ENCODE results near the gene EML6. TPM values are rescaled to one million over a fixed set of nuclear protein-coding genes. Genes with fewer than 3 reads are reported as not detected.

EML6 gene
- total RNA-seq, 1 donor from 2014 or later = 0.44 TPM

DNA sequence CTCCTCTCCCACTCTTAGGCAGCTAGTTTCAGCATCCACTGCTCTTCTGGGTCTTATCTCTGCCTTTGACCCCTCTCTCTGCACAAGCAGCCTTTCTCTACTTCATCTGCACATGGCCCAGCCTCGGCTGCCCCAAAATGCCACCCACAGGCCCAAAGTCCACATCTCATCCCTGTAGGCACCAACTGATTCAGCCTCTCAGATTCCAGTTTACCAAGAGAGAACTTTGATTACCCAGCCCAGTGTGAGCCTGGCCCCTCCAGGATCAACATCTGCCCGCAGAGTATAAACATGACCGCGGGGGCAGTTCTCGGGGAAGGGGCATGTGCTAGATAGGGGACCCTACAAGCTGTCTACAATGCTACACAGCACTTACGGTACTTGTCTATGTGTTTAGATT lies 185.1 kb downstream of the EML6 start:
- intact Hi-C loops (cut with micrococcal nuclease) = no loop called here
- Mint-ChIP-seq H3K4me1 (ENCODE audit: low read depth) (peaks cover 12% of the 10 kb centered on the region), H3K4me3 (no peak overlapping the region), H3K27me3 (ENCODE audit: insufficient read depth) (peaks cover 6% of the 10 kb centered on the region), H3K9me3 (no peaks in the 10 kb centered on the region), H3K27ac (no peak overlapping the region), H3K36me3 (ENCODE audit: low read depth) (no peaks in the 10 kb centered on the region)
- DNase-seq (ENCODE audit: low spot score) = no peak

DNA sequence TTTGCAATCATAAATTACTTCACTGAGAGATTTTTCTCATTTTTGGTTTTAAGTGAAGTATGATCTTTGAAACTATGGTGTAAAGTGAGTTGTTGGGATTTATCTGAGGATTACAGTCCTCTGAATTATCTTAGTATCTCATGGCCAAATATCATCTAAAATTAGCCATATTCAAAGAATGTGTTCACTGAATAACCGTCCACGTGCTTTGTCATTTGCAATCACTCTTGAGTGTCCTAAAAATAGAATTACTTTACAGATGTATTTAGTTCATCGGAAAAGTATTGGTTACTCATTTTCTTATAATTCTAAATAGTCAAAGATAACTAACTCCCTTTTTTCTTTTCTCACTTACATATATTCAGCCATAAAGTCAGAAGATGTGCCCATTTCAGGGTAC lies 185.5 kb downstream of the EML6 start:
- no peak for DNase-seq (ENCODE audit: low spot score)
- Mint-ChIP-seq H3K36me3 (ENCODE audit: low read depth) (no peaks in the 10 kb centered on the region), H3K4me1 (ENCODE audit: low read depth) (peaks cover 8% of the 10 kb centered on the region), H3K27ac (no peak overlapping the region), H3K4me3 (no peak overlapping the region), H3K27me3 (ENCODE audit: insufficient read depth) (peaks cover 6% of the 10 kb centered on the region), H3K9me3 (no peaks in the 10 kb centered on the region)
- intact Hi-C loops (cut with micrococcal nuclease) = no loop called here

DNA sequence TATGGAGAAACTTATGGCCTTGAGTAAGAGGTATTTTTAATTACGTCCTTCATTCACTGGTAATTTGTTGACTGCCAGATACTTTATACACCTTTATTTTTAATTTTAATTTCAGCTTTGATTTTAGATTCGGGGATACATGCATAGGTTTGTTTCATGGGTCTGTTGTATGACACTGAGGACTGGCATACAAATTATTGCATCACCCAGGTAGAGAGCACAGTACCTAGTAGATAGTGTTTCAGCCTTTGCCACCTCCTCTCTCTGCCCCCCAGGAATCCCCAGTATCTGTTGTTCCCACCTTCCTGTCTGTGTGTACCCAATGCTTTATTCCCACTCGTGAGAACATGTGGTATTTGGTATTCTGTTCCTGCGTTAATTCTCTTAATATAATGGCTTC lies 188.8 kb downstream of the EML6 start:
- H3K27ac Mint-ChIP-seq = no peak overlapping the region

DNA sequence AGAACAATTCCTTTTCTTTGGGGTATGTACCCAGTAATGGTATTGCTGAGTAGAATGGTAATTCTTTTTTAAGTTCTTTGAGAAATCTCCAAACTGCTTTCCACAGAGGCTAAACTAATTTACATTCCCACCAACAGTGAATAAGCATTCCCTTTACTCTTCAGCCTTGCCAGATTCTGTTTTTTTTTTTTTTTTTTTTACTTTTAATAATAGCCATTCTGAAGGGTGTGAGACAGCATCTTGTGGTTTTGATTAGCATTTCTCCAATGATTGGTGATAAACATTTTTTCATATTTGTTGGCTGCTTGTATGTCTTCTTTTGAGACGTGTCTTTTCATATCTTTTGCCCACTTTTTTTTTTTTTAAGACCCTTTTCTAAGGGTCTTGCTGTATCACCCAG lies 189.4 kb downstream of the EML6 start:
- Mint-ChIP-seq H3K4me3 (no peak overlapping the region), H3K9me3 (no peaks in the 10 kb centered on the region), H3K27ac (no peak overlapping the region), H3K27me3 (ENCODE audit: insufficient read depth) (peaks cover 6% of the 10 kb centered on the region), H3K36me3 (ENCODE audit: low read depth) (no peaks in the 10 kb centered on the region), H3K4me1 (ENCODE audit: low read depth) (no peaks in the 10 kb centered on the region)
- DNase-seq (ENCODE audit: low spot score) = no peak
- intact Hi-C loops (cut with micrococcal nuclease) = no loop called here

More for the DNA sequence above, 188.8 kb downstream of the EML6 start:
- Mint-ChIP-seq H3K4me1 (ENCODE audit: low read depth) (no peaks in the 10 kb centered on the region), H3K4me3 (no peak overlapping the region), H3K36me3 (ENCODE audit: low read depth) (no peaks in the 10 kb centered on the region), H3K9me3 (no peaks in the 10 kb centered on the region), H3K27me3 (ENCODE audit: insufficient read depth) (peaks cover 6% of the 10 kb centered on the region)
- no peak for DNase-seq (ENCODE audit: low spot score)
- intact Hi-C loops (cut with micrococcal nuclease) = no loop called here

DNA sequence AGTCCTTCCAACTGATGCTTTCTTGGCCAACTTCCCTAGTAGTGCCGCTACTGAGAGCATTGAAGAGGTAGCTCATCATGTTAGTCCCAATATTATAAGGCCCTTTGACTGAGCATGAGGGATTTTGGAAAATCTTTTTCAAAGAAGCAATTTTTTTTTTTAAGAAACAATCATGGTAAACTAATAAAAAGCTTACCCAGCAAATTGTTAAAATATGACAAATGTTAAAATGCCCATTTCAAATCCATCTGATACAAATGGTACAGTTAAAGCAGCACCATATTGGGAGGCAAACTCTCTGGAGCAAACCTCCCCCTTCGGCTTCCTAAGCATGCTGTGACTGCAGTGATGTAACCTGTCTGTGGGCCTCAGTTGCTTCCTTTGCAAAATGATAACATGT lies 191.2 kb downstream of the EML6 start:
- no peak overlapping the region for H3K27ac Mint-ChIP-seq
- peaks cover 6% of the 10 kb centered on the region for H3K4me1 Mint-ChIP-seq (ENCODE audit: low read depth)
- H3K36me3 Mint-ChIP-seq (ENCODE audit: low read depth) = no peaks in the 10 kb centered on the region
- no peak for DNase-seq (ENCODE audit: low spot score)
- no peaks in the 10 kb centered on the region for H3K9me3 Mint-ChIP-seq
- H3K4me3 Mint-ChIP-seq = no peak overlapping the region
- intact Hi-C loops (cut with micrococcal nuclease) = no loop called here
- peaks cover 6% of the 10 kb centered on the region for H3K27me3 Mint-ChIP-seq (ENCODE audit: insufficient read depth)

DNA sequence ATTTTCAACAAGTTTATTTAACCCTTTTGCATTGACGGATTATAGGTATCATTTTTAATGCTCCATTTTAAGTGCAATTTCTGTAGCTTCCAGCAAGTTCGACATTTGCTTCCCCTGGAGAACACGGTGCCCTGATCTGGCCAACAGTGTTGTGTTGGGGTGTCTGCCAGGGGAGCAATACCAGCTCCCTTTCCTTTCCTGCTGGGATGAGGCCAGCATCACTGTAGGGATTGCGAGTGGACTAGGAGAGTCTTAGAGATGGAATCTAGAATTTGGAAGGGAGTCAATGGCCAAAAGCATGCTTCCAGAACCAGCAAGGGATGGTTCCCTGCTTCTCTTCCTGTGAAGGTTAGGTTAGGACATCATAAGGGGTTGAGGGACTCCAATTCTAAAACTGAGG lies 191.6 kb downstream of the EML6 start:
- Mint-ChIP-seq H3K9me3 (no peaks in the 10 kb centered on the region), H3K4me3 (no peak overlapping the region), H3K4me1 (ENCODE audit: low read depth) (peaks cover 6% of the 10 kb centered on the region), H3K27me3 (ENCODE audit: insufficient read depth) (peaks cover 6% of the 10 kb centered on the region), H3K27ac (no peak overlapping the region), H3K36me3 (ENCODE audit: low read depth) (no peaks in the 10 kb centered on the region)
- no peak for DNase-seq (ENCODE audit: low spot score)
- intact Hi-C loops (cut with micrococcal nuclease) = no loop called here

DNA sequence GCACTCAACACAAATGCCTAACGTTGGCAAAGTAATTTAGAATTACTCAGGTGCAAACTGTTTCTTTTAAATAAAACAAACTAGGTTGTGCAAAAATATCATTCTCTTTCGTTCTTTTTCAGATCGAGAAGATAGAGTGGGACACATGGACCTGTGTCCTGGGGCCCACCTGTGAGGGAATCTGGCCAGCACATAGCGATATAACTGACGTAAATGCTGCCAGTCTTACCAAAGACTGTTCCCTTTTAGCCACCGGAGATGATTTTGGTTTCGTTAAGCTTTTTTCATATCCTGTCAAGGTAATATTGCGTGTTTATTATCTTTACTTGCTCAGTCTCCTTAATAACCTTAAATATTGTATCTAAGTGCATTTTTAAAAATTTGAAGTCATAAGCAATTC lies 193.2 kb downstream of the EML6 start:
- no peak overlapping the region for H3K27ac Mint-ChIP-seq
- no peak for DNase-seq (ENCODE audit: low spot score)
- H3K27me3 Mint-ChIP-seq (ENCODE audit: insufficient read depth) = peaks cover 6% of the 10 kb centered on the region
- intact Hi-C loops (cut with micrococcal nuclease) = no loop called here
- H3K4me3 Mint-ChIP-seq = no peak overlapping the region
- no peaks in the 10 kb centered on the region for H3K9me3 Mint-ChIP-seq
- peaks cover 6% of the 10 kb centered on the region for H3K4me1 Mint-ChIP-seq (ENCODE audit: low read depth)
- H3K36me3 Mint-ChIP-seq (ENCODE audit: low read depth) = no peaks in the 10 kb centered on the region

DNA sequence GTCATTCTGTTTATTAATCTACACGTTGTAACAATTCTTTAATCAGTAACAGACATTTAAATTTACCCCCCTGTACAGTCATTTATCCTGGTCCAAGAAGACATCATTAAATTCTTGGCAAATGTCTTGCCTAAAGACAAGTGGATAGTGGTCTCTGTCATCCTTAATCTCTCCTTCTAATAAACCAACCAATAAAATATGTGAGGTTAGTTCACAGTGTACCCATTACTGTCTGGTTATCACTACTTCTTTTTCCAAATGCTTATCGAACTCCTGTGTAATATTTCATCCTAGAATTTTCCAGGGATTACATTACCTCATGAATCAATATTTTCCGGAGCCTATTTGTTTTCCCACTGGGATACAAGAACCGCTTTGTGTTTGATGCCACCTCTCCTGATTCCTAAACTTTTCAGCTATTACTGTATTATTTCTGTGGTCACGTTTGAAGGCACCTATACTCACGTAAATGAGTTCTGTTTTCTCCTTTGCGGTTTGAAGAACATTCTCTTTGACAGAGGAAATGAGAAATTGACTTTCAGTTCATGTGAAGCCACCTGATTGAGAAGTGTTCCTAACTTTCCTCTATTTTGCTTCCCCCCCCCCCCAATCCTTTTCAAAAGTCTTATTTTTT lies 195.3 kb downstream of the EML6 start:
- H3K9me3 Mint-ChIP-seq = no peaks in the 10 kb centered on the region
- intact Hi-C loops (cut with micrococcal nuclease) = no loop called here

DNA sequence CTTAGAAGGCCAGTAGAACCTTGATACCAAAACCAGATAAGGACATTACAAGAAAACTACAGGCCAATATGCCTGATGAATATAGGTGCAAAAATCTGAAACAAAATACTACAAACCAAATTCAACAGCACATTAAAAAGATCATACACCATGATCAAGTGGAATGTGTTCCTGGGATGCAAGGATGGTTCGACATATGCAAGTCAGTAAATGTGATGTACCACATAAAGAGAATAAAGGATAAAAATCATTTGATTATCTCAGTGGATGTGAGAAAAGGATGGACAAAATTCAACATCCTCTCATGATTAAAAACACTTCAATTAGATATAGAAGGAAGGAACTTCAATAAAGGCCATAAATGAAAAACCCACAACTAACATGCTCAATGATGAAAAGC lies 197.2 kb downstream of the EML6 start:
- peaks cover 6% of the 10 kb centered on the region for H3K4me1 Mint-ChIP-seq (ENCODE audit: low read depth)
- H3K36me3 Mint-ChIP-seq (ENCODE audit: low read depth) = peaks cover 2% of the 10 kb centered on the region
- H3K9me3 Mint-ChIP-seq = no peaks in the 10 kb centered on the region
- peaks cover 5% of the 10 kb centered on the region for H3K27me3 Mint-ChIP-seq (ENCODE audit: insufficient read depth)
- no peak for DNase-seq (ENCODE audit: low spot score)
- H3K4me3 Mint-ChIP-seq = no peak overlapping the region
- no peak overlapping the region for H3K27ac Mint-ChIP-seq
- intact Hi-C loops (cut with micrococcal nuclease) = no loop called here

More for the DNA sequence above, 195.3 kb downstream of the EML6 start:
- no peak for DNase-seq (ENCODE audit: low spot score)
- Mint-ChIP-seq H3K4me3 (no peak overlapping the region), H3K36me3 (ENCODE audit: low read depth) (peaks cover 2% of the 10 kb centered on the region), H3K27ac (no peak overlapping the region), H3K27me3 (ENCODE audit: insufficient read depth) (peaks cover 3% of the 10 kb centered on the region), H3K4me1 (ENCODE audit: low read depth) (peaks cover 6% of the 10 kb centered on the region)

DNA sequence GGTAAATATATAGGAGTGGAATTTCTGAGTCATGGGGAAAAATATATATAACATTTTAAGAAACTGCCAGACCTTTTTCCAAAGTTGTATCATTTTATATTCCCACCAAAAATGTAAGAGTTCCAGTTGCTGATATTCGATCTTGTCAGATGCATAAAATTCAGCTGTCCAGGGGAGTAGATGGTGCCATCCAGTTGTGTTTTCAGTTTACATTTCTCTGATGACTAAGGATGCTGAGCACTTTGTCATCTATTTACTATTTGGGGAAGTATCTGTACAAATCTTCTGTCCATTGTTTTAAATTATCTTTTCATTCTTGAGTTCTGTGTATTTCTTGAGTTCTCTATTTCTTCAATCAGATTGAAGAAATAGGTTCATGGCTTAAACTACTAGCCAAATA lies 200.7 kb downstream of the EML6 start:
- H3K27ac Mint-ChIP-seq = no peak overlapping the region
- H3K27me3 Mint-ChIP-seq (ENCODE audit: insufficient read depth) = peaks cover 5% of the 10 kb centered on the region
- H3K4me1 Mint-ChIP-seq (ENCODE audit: low read depth) = peaks cover under 1% of the 10 kb centered on the region
- H3K9me3 Mint-ChIP-seq = peaks cover 7% of the 10 kb centered on the region
- no peak overlapping the region for H3K4me3 Mint-ChIP-seq
- intact Hi-C loops (cut with micrococcal nuclease) = no loop called here
- DNase-seq (ENCODE audit: low spot score) = no peak
- peaks cover 2% of the 10 kb centered on the region for H3K36me3 Mint-ChIP-seq (ENCODE audit: low read depth)

DNA sequence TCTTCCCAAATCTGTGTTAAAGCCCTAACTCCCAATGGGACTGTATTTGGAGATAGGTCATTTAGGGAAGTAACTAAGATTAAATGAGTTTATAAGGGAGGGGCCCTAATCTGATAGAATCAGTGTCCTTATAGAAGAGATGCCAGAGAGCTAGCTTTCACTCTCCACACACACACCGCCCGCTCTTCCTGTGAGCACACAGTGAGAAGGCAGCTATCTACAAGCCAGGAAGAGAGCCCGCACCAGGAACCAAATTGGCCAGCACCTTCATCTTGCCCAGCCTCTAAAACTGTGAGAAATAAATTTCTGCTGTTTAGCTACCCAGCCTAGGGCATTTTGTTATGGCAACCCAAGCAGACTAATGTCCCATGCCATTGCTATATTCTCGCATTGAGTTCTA lies 201.6 kb downstream of the EML6 start:
- Mint-ChIP-seq H3K36me3 (ENCODE audit: low read depth) (peaks cover 2% of the 10 kb centered on the region), H3K9me3 (peaks cover 7% of the 10 kb centered on the region), H3K4me3 (no peak overlapping the region), H3K4me1 (ENCODE audit: low read depth) (no peaks in the 10 kb centered on the region), H3K27me3 (ENCODE audit: insufficient read depth) (peaks cover 5% of the 10 kb centered on the region), H3K27ac (no peak overlapping the region)
- intact Hi-C loops (cut with micrococcal nuclease) = no loop called here
- DNase-seq (ENCODE audit: low spot score) = no peak

DNA sequence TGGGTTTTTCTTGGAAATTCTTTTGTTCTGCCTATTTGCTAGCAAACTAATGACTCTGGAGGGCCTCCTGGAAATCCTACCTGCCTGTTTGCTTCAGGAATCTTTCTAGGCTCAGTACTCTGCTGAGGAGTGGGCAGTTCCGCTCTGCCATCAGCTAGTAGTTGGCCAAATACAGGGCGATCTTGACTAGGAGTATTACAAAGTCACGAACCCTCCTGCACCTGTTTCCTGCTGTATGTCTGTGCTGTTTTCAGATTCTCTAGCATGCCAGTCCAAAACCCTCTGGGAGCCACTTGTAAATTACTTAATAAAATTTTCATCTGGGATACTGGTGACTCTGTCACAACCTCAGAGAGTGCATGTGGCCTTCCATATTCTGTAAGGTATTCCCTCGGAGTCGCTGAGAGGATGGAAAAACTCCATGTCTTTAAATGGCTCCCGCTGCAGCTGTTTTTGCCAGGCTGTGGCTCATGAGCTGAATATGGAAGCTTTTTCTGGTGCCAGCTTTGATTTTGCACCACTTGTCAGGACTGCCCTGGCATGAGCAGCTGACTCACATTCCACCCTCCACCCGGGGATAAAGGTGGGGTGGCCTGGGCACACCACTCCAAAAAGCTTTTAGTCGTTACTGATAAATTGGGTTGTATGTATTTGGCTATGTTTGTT lies 203.8 kb downstream of the EML6 start:
- intact Hi-C loops (cut with micrococcal nuclease) = no loop called here

DNA sequence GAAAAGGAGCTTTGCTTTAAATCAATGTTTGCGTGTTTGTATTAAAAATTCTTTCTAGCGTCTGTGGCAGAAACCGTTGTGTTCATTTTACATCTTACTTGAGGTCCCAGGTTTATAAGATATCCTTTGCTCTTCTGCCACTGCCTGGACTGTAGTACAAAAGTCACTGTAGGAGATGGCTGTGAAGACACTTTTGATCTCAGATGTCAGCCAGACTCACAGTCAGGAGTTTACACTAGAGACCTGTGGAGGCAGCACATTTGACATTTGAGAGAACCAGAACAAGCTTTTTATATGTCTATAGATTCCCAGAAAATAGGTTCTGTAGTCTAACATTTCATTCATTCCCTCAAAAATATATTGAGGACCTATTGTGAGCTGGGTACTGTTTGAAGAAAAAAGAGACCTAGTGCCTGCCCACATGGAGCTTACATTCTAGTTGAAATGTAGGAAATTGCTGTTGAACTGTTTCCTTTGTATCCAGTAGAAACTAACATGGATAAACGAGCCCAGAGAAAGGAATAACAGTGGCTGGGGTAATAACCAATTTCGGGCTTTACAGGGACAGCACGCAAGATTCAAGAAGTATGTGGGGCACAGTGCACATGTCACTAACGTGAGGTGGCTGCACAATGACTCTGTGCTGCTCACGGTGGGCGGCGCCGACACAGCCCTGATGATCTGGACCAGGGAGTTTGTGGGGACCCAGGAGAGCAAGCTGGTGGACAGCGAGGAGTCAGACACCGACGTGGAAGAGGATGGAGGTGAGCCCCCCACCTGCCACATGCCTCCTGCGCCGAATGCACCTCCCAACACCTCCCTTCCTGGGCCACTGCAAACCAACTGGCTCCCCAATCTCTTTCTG lies 204.5 kb downstream of the EML6 start:
- H3K36me3 Mint-ChIP-seq (ENCODE audit: low read depth) = no peaks in the 10 kb centered on the region
- H3K9me3 Mint-ChIP-seq = peaks cover 7% of the 10 kb centered on the region
- no peak for DNase-seq (ENCODE audit: low spot score)
- H3K4me3 Mint-ChIP-seq = no peak overlapping the region
- H3K4me1 Mint-ChIP-seq (ENCODE audit: low read depth) = no peaks in the 10 kb centered on the region
- intact Hi-C loops (cut with micrococcal nuclease) = no loop called here
- H3K27ac Mint-ChIP-seq = no peak overlapping the region
- peaks cover 3% of the 10 kb centered on the region for H3K27me3 Mint-ChIP-seq (ENCODE audit: insufficient read depth)

More for the DNA sequence above, 203.8 kb downstream of the EML6 start:
- H3K36me3 Mint-ChIP-seq (ENCODE audit: low read depth) = peaks cover 2% of the 10 kb centered on the region
- no peak overlapping the region for H3K27ac Mint-ChIP-seq
- peaks cover 7% of the 10 kb centered on the region for H3K9me3 Mint-ChIP-seq
- DNase-seq (ENCODE audit: low spot score) = no peak
- H3K4me1 Mint-ChIP-seq (ENCODE audit: low read depth) = no peaks in the 10 kb centered on the region
- H3K4me3 Mint-ChIP-seq = no peak overlapping the region
- peaks cover 5% of the 10 kb centered on the region for H3K27me3 Mint-ChIP-seq (ENCODE audit: insufficient read depth)
